Stomach (tissue), 9 donors: ENCODE data around the gene SEPTIN2. TPM values are rescaled to one million over a fixed set of nuclear protein-coding genes. Genes with fewer than 3 reads are reported as not detected.
A peak's percentile ranks its signal among the peaks of the same experiment; 100 is the strongest.

Source experiments
- DNase-seq, 2 donors: peaks; one replicate each; pipeline versions ENCODE4 v3.0.0 to v3.0.0-alpha.2; 2013 to 2019
- H3K27ac ChIP-seq, 5 donors: fragments of 200-600 bp in 4 of 5; sonication (generic) in 4 of 5; one replicate each; pipeline ENCODE4 v1.5.1; 2013 to 2019; ENCODE audit warnings: mild to moderate bottlenecking in 1 of 5, moderate library complexity in 1 of 5
- H3K27me3 ChIP-seq, 3 donors: fragments of 200-600 bp; sonication (generic); one replicate each; pipeline ENCODE4 v1.5.1; 2017 to 2019; ENCODE audit warnings: mixed run types in 1 of 3
- H3K36me3 ChIP-seq, 4 donors: fragments of 200-600 bp; sonication (generic); 1 replicate in 3 of 4; 2 replicates in 1 of 4; pipeline ENCODE4 v1.5.1; 2016 to 2019
- H3K4me1 ChIP-seq, 4 donors: fragments of 200-600 bp; sonication (generic); one replicate each; pipeline ENCODE4 v1.5.1; 2016 to 2019
- H3K4me3 ChIP-seq, 4 donors: fragments of 200-600 bp; sonication (generic) in 3 of 4; one replicate each; pipeline ENCODE4 v1.5.1; 2016 to 2019; ENCODE audit warnings: mild to moderate bottlenecking in 1 of 4
- H3K9me3 ChIP-seq, 4 donors: fragments of 200-600 bp; sonication (generic); one replicate each; pipeline ENCODE4 v1.5.1; 2016 to 2019
- CTCF ChIP-seq, 7 experiments: fragments of 450-650 bp in 4 of 7; fragments of 200-600 bp in 3 of 7; sonication (generic) in 3 of 7; IDR thresholded peaks; one replicate each; pipeline ENCODE4 v1.5.1; 2016 to 2019; ENCODE audit warnings: antibody characterized with exemption in 7 of 7, control low read depth in 2 of 7, mild to moderate bottlenecking in 1 of 7
- EP300 ChIP-seq: sonication (generic); formaldehyde crosslinking; IDR thresholded peaks from one replicate; pipeline ENCODE4 v1.6.1; 2017; ENCODE audit warnings: antibody characterized with exemption
- POLR2A ChIP-seq, 4 donors: fragments of 450-650 bp; IDR thresholded peaks; one replicate each; pipeline ENCODE4 v1.6.1; 2016; ENCODE audit warnings: antibody characterized with exemption in 4 of 4, control low read depth in 2 of 4, mild to moderate bottlenecking in 1 of 4, moderate library complexity in 1 of 4
- POLR2AphosphoS5 ChIP-seq, 3 donors: sonication (generic); formaldehyde crosslinking; IDR thresholded peaks; one replicate each; pipeline ENCODE4 v1.6.1; 2016; ENCODE audit warnings: antibody characterized with exemption in 3 of 3
- WGBS, 5 donors: extraction: QIAGEN DNeasy Blood & Tissue Kit in 3 of 5; methylation state at CpG; one replicate each; pipeline versions ENCODE4 v1.1.5 to v1.1.7; 2013 to 2018; 5-methylcytosine and 5-hydroxymethylcytosine counted together
- intact Hi-C: fragments of 100-400 bp; cut with DNase I; formaldehyde crosslinking; loops from one replicate; pipeline ENCODE4 v1.15.1; 2023; ENCODE audit warnings: low total_unique reads
- polyA plus RNA-seq, 3 donors: library from polyadenylated mRNA; stranded (reverse); fragments of 200-250 nt; gene quantifications; one replicate each; pipeline ENCODE4 v1.2.3, GENCODE V29; 2013
- total RNA-seq, 5 donors: library from RNA; depleted of rRNA; stranded (reverse); fragments of >200 nt; gene quantifications; one replicate each; pipeline versions ENCODE4 v1.1.0 to v1.2.3, GENCODE V29; 2014 to 2016
- donor health status: healthy with polysubstance abuse.
- donor health status: Bipolar disorder and iron deficiency.
- donor health status: healthy.

The SEPTIN2 gene
- total and polyA plus RNA-seq, 8 donors = 88.7 to 603 (median 208) TPM

- peaks cover 11 to 22% (median 17%) of the 10 kb centered on the region in 4 donors for H3K36me3 ChIP-seq
- H3K4me3 ChIP-seq = peak overlapping the region in 3 of 4 donors; percentile 70 to 84 (median 83)
- H3K4me1 ChIP-seq = peaks cover 22 to 70% (median 46%) of the 10 kb centered on the region in 4 donors
- no peak for TF ChIP-seq POLR2AphosphoS5 (IDR thresholded peaks at IDR 0.05)
- no peak for TF ChIP-seq EP300
- 18 to 55% (median 25%) methylated on average over 3 of the region's 3 CpGs for WGBS, 5 donors
- H3K27me3 ChIP-seq = no peaks in the 10 kb centered on the region
- H3K9me3 ChIP-seq = no peaks in the 10 kb centered on the region
- intact Hi-C loops = no loop called here
- peak overlapping the region; percentile 60 to 97 (median 96) for H3K27ac ChIP-seq
- no peak for DNase-seq
Measured at GRCh38 chr2:241357531-241357930, 41.8 kb downstream of the SEPTIN2 start.

- 33 to 52% (median 35%) methylated on average over 5 of the region's 5 CpGs for WGBS, 5 donors
- H3K4me1 ChIP-seq = peaks cover 20 to 77% (median 50%) of the 10 kb centered on the region in 4 donors
- DNase-seq = peak in 1 of 2 donors; percentile 81
- H3K9me3 ChIP-seq = no peaks in the 10 kb centered on the region
- no peaks in the 10 kb centered on the region for H3K27me3 ChIP-seq
- TF ChIP-seq EP300 (no peak), CTCF (IDR thresholded peaks at IDR 0.05) (no peak), POLR2AphosphoS5 (IDR thresholded peaks at IDR 0.05) (peak in 2 of 3 donors; percentile 18 to 66)
- peak overlapping the region in 2 of 4 donors; percentile 12 to 84 for H3K4me3 ChIP-seq
- intact Hi-C loops = no loop called here
- peaks cover 2 to 13% (median 8%) of the 10 kb centered on the region in 4 donors for H3K36me3 ChIP-seq
- H3K27ac ChIP-seq = peak overlapping the region in 4 of 5 donors; percentile 90 to 97 (median 96)
Measured at GRCh38 chr2:241358470-241358869, 42.7 kb downstream of the SEPTIN2 start.

- Histone ChIP-seq H3K4me1 (peaks cover 19 to 84% (median 58%) of the 10 kb centered on the region in 4 donors), H3K27ac (peak overlapping the region; percentile 19 to 97 (median 96))
Measured at GRCh38 chr2:241359481-241360045, 43.8 kb downstream of the SEPTIN2 start.

GRCh38 chr2:241363426-241363825 lies 47.7 kb downstream of the SEPTIN2 start:
- no peaks in the 10 kb centered on the region for H3K36me3 ChIP-seq
- H3K9me3 ChIP-seq = no peaks in the 10 kb centered on the region
- DNase-seq = peak in 1 of 2 donors; percentile 47
- intact Hi-C loops = no loop called here
- H3K4me3 ChIP-seq = no peak overlapping the region
- H3K27ac ChIP-seq = peak overlapping the region; percentile 22 to 80 (median 62)
- peaks cover 14 to 82% (median 51%) of the 10 kb centered on the region in 4 donors for H3K4me1 ChIP-seq
- TF ChIP-seq CTCF (IDR thresholded peaks at IDR 0.05) = no peak
- no peak for TF ChIP-seq POLR2A (IDR thresholded peaks at IDR 0.05)
- TF ChIP-seq POLR2AphosphoS5 (IDR thresholded peaks at IDR 0.05) = no peak
- no peak for TF ChIP-seq EP300
- H3K27me3 ChIP-seq = no peaks in the 10 kb centered on the region
- WGBS, 5 donors = 40 to 62% (median 58%) methylated on average over 7 of the region's 7 CpGs

More at GRCh38 chr2:241359481-241360045, 43.8 kb downstream of the SEPTIN2 start:
- DNase-seq = no peak
- Histone ChIP-seq H3K4me3 (no peak overlapping the region), H3K27me3 (no peaks in the 10 kb centered on the region), H3K36me3 (peaks cover 0 to 2% (median under 1%) of the 10 kb centered on the region in 4 donors), H3K9me3 (no peaks in the 10 kb centered on the region)
- WGBS, 5 donors = 49 to 68% (median 66%) methylated on average over 7 of the region's 7 CpGs
- intact Hi-C loops = no loop called here
- TF ChIP-seq CTCF (IDR thresholded peaks at IDR 0.05) = no peak
- no peak for TF ChIP-seq POLR2AphosphoS5 (IDR thresholded peaks at IDR 0.05)
- no peak for TF ChIP-seq POLR2A (IDR thresholded peaks at IDR 0.05)
- no peak for TF ChIP-seq EP300

GRCh38 chr2:241364781-241365180 lies 49.1 kb downstream of the SEPTIN2 start:
- no peak for TF ChIP-seq EP300
- TF ChIP-seq POLR2A (IDR thresholded peaks at IDR 0.05) = no peak
- no peak for TF ChIP-seq POLR2AphosphoS5 (IDR thresholded peaks at IDR 0.05)
- no peak for TF ChIP-seq CTCF (IDR thresholded peaks at IDR 0.05)
- H3K36me3 ChIP-seq = no peaks in the 10 kb centered on the region
- H3K4me3 ChIP-seq = no peak overlapping the region
- no peaks in the 10 kb centered on the region for H3K9me3 ChIP-seq
- H3K27me3 ChIP-seq = no peaks in the 10 kb centered on the region
- 32 to 46% (median 33%) methylated on average over 2 of the region's 2 CpGs for WGBS, 5 donors
- no peak for DNase-seq
- intact Hi-C loops = no loop called here
- H3K27ac ChIP-seq = peak overlapping the region in 3 of 5 donors; percentile 62 to 80 (median 64)
- H3K4me1 ChIP-seq = peaks cover 7 to 81% (median 40%) of the 10 kb centered on the region in 4 donors
